K562 (cell line): ENCODE data around the gene TUBE1. TPM values are rescaled to one million over a fixed set of nuclear protein-coding genes. Genes with fewer than 3 reads are reported as not detected.
A peak's percentile ranks its signal among the peaks of the same experiment; 100 is the strongest.

Experiments
- ATF1 ChIP-seq, 2 experiments: fragments of 450-650 bp in 1 of 2; IDR thresholded peaks; 2 replicates each; pipeline ENCODE4 v1.6.1; 2016; ENCODE audit warnings: missing compliant biosample characterization in 1 of 2, missing genetic modification characterization in 1 of 2
- BDP1 ChIP-seq: IDR thresholded peaks from 3 replicates; pipeline ENCODE4 v1.6.1; 2011; ENCODE audit not compliant: insufficient read length, insufficient read depth
- CREB1 ChIP-seq, 2 experiments: sonication (generic) in 1 of 2; formaldehyde crosslinking in 1 of 2; IDR thresholded peaks; 2 replicates each; pipeline versions ENCODE4 v1.6.1 to v1.8.0; 2012 to 2022; ENCODE audit warnings: inconsistent platforms in 1 of 2, mild to moderate bottlenecking in 1 of 2, missing genetic modification reagents in 1 of 2, moderate library complexity in 1 of 2
- CSDE1 ChIP-seq, 2 experiments: fragments of 450-650 bp; IDR thresholded peaks; 2 replicates each; pipeline ENCODE4 v1.6.1; 2016; ENCODE audit warnings: mild to moderate bottlenecking in 1 of 2
- DNMT1 ChIP-seq: fragments of 450-650 bp; IDR thresholded peaks from 2 replicates; pipeline ENCODE4 v1.6.1; 2016; ENCODE audit warnings: antibody characterized with exemption, mild to moderate bottlenecking
- FOS ChIP-seq: IDR thresholded peaks from 3 replicates; pipeline ENCODE4 v1.6.1; 2011; ENCODE audit not compliant: insufficient read length; ENCODE audit errors: extremely low read depth
- FOSL1 ChIP-seq: fragments of 200-800 bp; sonication (Bioruptor generic); conservative IDR thresholded peaks from 2 replicates; pipeline ENCODE4 v1.6.1; 2016; ENCODE audit warnings: missing genetic modification characterization, missing compliant biosample characterization
- FOXK2 ChIP-seq, 2 experiments: fragments of 450-650 bp; IDR thresholded peaks in 1 of 2; conservative IDR thresholded peaks in 1 of 2; 2 replicates each; pipeline ENCODE4 v1.6.1; 2016; ENCODE audit warnings: low read depth in 2 of 2, mild to moderate bottlenecking in 1 of 2
- HDAC2 ChIP-seq: fragments of 450-650 bp; IDR thresholded peaks from 2 replicates; pipeline ENCODE4 v1.6.1; 2016; ENCODE audit warnings: mild to moderate bottlenecking
- MAFK ChIP-seq: IDR thresholded peaks from 2 replicates; pipeline ENCODE4 v1.6.1; 2011; ENCODE audit warnings: low read length, improper control_type of control experiment
- MEIS2 ChIP-seq: fragments of 450-650 bp; IDR thresholded peaks from 2 replicates; pipeline ENCODE4 v1.6.1; 2014; ENCODE audit warnings: mild to moderate bottlenecking; ENCODE audit not compliant: partially characterized antibody
- MXI1 ChIP-seq: IDR thresholded peaks from 2 replicates; pipeline ENCODE4 v1.6.1; 2011; ENCODE audit warnings: low read depth, mild to moderate bottlenecking, improper control_type of control experiment, low read length
- MYC ChIP-seq, 2 experiments: fragments of 250-450 bp in 1 of 2; sonication (Bioruptor Pico) in 1 of 2; IDR thresholded peaks; 2 replicates each; pipeline versions ENCODE4 v1.5.1 to v1.6.1; 2012 to 2021; ENCODE audit warnings: low read depth in 2 of 2, borderline replicate concordance in 1 of 2, improper control_type of control experiment in 1 of 2, low read length in 1 of 2, mild to moderate bottlenecking in 1 of 2, moderate library complexity in 1 of 2
- NR2C2 ChIP-seq, 2 experiments: fragments of 200-800 bp in 1 of 2; sonication (Bioruptor generic) in 1 of 2; sonication (generic) in 1 of 2; formaldehyde crosslinking in 1 of 2; IDR thresholded peaks; 2 replicates each; pipeline versions ENCODE4 v1.6.1 to v1.8.0; 2016 to 2022; ENCODE audit warnings: mild to moderate bottlenecking in 1 of 2, missing compliant biosample characterization in 1 of 2, missing genetic modification characterization in 1 of 2, missing genetic modification reagents in 1 of 2
- PKNOX1 ChIP-seq: fragments of 450-650 bp; IDR thresholded peaks from 2 replicates; pipeline ENCODE4 v1.6.1; 2016
- PRDM10 ChIP-seq: fragments of 450-650 bp; IDR thresholded peaks from 2 replicates; pipeline ENCODE4 v1.6.1; 2018; ENCODE audit not compliant: partially characterized antibody
- TAF15 ChIP-seq: fragments of 200-400 bp; formaldehyde crosslinking; IDR thresholded peaks from 2 replicates; pipeline ENCODE4 v1.6.1; 2017; ENCODE audit warnings: mild to moderate bottlenecking, low read depth, low read length, moderate library complexity
- USF1 ChIP-seq: sonication (generic); formaldehyde crosslinking; IDR thresholded peaks from 2 replicates; pipeline ENCODE4 v1.9.0; 2022; ENCODE audit warnings: mild to moderate bottlenecking, missing genetic modification reagents
- ZFX ChIP-seq: sonication (generic); formaldehyde crosslinking; IDR thresholded peaks from 2 replicates; pipeline ENCODE4 v1.8.0; 2022; ENCODE audit warnings: mild to moderate bottlenecking, missing genetic modification reagents, moderate library complexity
- polyA plus RNA-seq, 8 experiments: library from polyadenylated mRNA; depleted of rRNA in 4 of 8; stranded (reverse) in 5 of 8; unstranded in 3 of 8; fragments of >200 nt; fragmentation: Nextera tagmentation in 2 of 8; fragmentation: Illumina TruSeq in 1 of 8; extraction: Ambion mirVana in 2 of 8; extraction: Trizol in 1 of 8; gene quantifications; 2 replicates each; pipeline versions ENCODE4 v1.2.1 to v1.2.3, GENCODE V29; 2011 to 2014; ENCODE audit warnings: inconsistent platforms in 1 of 8, missing spikeins in 1 of 8
- total RNA-seq, 7 experiments: library from RNA; depleted of rRNA in 6 of 7; stranded (reverse); fragments of >200 nt in 6 of 7; fragmentation: Illumina TruSeq in 2 of 7; extraction: Trizol in 2 of 7; gene quantifications; 2 replicates each; pipeline versions ENCODE4 v1.2.1 to v1.2.3, GENCODE V29; 2011 to 2021; ENCODE audit warnings: low replicate concordance in 1 of 7

TUBE1 gene
- total and polyA plus RNA-seq, 9 of the 15 experiments (the other 6 are each of a cell fraction or from before 2014, with no cell fraction given) = 18.9 to 58.4 (median 30.8) TPM

- TF ChIP-seq FOXK2 (conservative IDR thresholded peaks at IDR 0.05 in 1 of 2, IDR thresholded peaks at IDR 0.05 in 1 of 2; ENCODE audit: low read depth in 2 of 2) (peak; percentile 32 to 79; a peak in 3 of 4 replicates), MAFK (no peak), HDAC2 (0 out of 2 replicates have a peak, but pooled peaks have one; percentile 50), MEIS2 (peak; percentile 78), DNMT1 (no peak), MYC (IDR thresholded peaks at IDR 0.05; ENCODE audit: low read depth, low read length) (peak; percentile 56; the same call in 1 of the 2 replicates), MYC (CRISPR knock-in tag; IDR thresholded peaks at IDR 0.05; ENCODE audit: borderline replicate concordance, low read depth) (peak; percentile 77; the same call in 1 of the 2 replicates), TAF15 (peak; percentile 96; the same call in 1 of the 2 replicates), USF1 (CRISPR knock-in tag) (0 out of 2 replicates have a peak, but pooled peaks have one; percentile 23), MXI1 (peak; percentile 79), NR2C2 (CRISPR knock-in tag; IDR thresholded peaks at IDR 0.05) (no peak), NR2C2 (tag; IDR thresholded peaks at IDR 0.05) (peak; percentile 48; the same call in 1 of the 2 replicates), FOSL1 (tag) (0 out of 2 replicates have a peak, but pooled peaks have one; percentile 9), CREB1 (IDR thresholded peaks at IDR 0.05) (peak; percentile 55; the same call in 1 of the 2 replicates), CREB1 (CRISPR knock-in tag; IDR thresholded peaks at IDR 0.05) (peak; percentile 57; the same call in 1 of the 2 replicates), ZFX (CRISPR knock-in tag) (peak; percentile 59), PRDM10 (peak; percentile 97), CSDE1 (IDR thresholded peaks at IDR 0.05) (peak in 1 of 2 experiments; percentile 75; a peak in 1 of 4 replicates), PKNOX1 (peak; percentile 59; the same call in 1 of the 2 replicates), FOS (peak; percentile 9), ATF1 (CRISPR knock-in tag; IDR thresholded peaks at IDR 0.05) (no peak), ATF1 (tag; IDR thresholded peaks at IDR 0.05) (peak; percentile 75), BDP1 (no peak)
Measured at GRCh38 chr6:112087136-112087911, at the start of gene TUBE1, which contains the start of gene FAM229B (continued).
